H9 (cell line): Measurements from ENCODE around the gene JAKMIP1. TPM values are rescaled to one million over a fixed set of nuclear protein-coding genes. Genes with fewer than 3 reads are reported as not detected.

Experiments
- DNase-seq: peaks from one replicate; pipeline ENCODE4 v3.0.0-alpha.2; 2017
- H2AFZ ChIP-seq: one replicate; pipeline ENCODE4 v1.6.1; 2013; ENCODE audit warnings: mild to moderate bottlenecking, low read length, control low read depth, moderate library complexity
- H2AK5ac ChIP-seq: 2 replicates; pipeline ENCODE4 v1.6.1; 2013; ENCODE audit warnings: low read length, control low read depth, mixed read lengths; ENCODE audit not compliant: insufficient read length
- H2BK120ac ChIP-seq: one replicate; pipeline ENCODE4 v1.6.1; 2013; ENCODE audit warnings: low read depth, mild to moderate bottlenecking, low read length, control low read depth, inconsistent platforms; ENCODE audit not compliant: poor library complexity, severe bottlenecking
- H2BK12ac ChIP-seq: 2 replicates; pipeline ENCODE4 v1.6.1; 2013; ENCODE audit warnings: low read length, control low read depth, mixed read lengths, low read depth; ENCODE audit not compliant: insufficient read length
- H2BK15ac ChIP-seq: 2 replicates; pipeline ENCODE4 v1.6.1; 2013; ENCODE audit warnings: low read depth, low read length, control low read depth
- H2BK20ac ChIP-seq: one replicate; pipeline ENCODE4 v1.6.1; 2013; ENCODE audit warnings: low read depth, mild to moderate bottlenecking, low read length, control low read depth, inconsistent platforms; ENCODE audit not compliant: poor library complexity, severe bottlenecking
- H2BK5ac ChIP-seq: 2 replicates; pipeline ENCODE4 v1.6.1; 2013; ENCODE audit warnings: low read length, control low read depth, mixed read lengths; ENCODE audit not compliant: insufficient read length
- H3K14ac ChIP-seq: 2 replicates; pipeline ENCODE4 v1.6.1; 2013; ENCODE audit warnings: low read length, control low read depth; ENCODE audit not compliant: insufficient read depth
- H3K18ac ChIP-seq: 2 replicates; pipeline ENCODE4 v1.6.1; 2013; ENCODE audit warnings: low read depth, mild to moderate bottlenecking, mixed read lengths, low read length, control low read depth; ENCODE audit not compliant: insufficient read length
- H3K23ac ChIP-seq: 2 replicates; pipeline ENCODE4 v1.6.1; 2013; ENCODE audit warnings: low read length, control low read depth, mixed read lengths, low read depth; ENCODE audit not compliant: insufficient read length
- H3K23me2 ChIP-seq: 2 replicates; pipeline ENCODE4 v1.6.1; 2013; ENCODE audit warnings: low read depth, mild to moderate bottlenecking, mixed read lengths, low read length, control low read depth; ENCODE audit not compliant: insufficient read length, poor library complexity, severe bottlenecking
- H3K27ac ChIP-seq: 2 replicates; pipeline ENCODE4 v1.5.1; 2013; ENCODE audit warnings: low read length, control low read depth, mixed read lengths, low read depth; ENCODE audit not compliant: insufficient read length
- H3K27me3 ChIP-seq: 2 replicates; pipeline ENCODE4 v1.6.1; 2013; ENCODE audit warnings: low read length, control low read depth, inconsistent platforms; ENCODE audit not compliant: insufficient read depth
- H3K4ac ChIP-seq: 2 replicates; pipeline ENCODE4 v1.6.1; 2013; ENCODE audit warnings: low read depth, mild to moderate bottlenecking, control low read depth, inconsistent platforms, low read length, moderate library complexity
- H3K4me1 ChIP-seq: 2 replicates; pipeline ENCODE4 v1.6.1; 2013; ENCODE audit warnings: low read length, control low read depth, inconsistent platforms; ENCODE audit not compliant: insufficient read depth
- H3K4me2 ChIP-seq: 2 replicates; pipeline ENCODE4 v1.6.1; 2013; ENCODE audit warnings: low read length, control low read depth, mixed read lengths; ENCODE audit not compliant: insufficient read length, insufficient read depth
- H3K56ac ChIP-seq: 2 replicates; pipeline ENCODE4 v1.6.1; 2013; ENCODE audit warnings: low read depth, mild to moderate bottlenecking, mixed read lengths, low read length, control low read depth; ENCODE audit not compliant: insufficient read length
- H3K79me1 ChIP-seq: 2 replicates; pipeline ENCODE4 v1.6.1; 2013; ENCODE audit warnings: low read depth, mild to moderate bottlenecking, moderate library complexity, low read length, control low read depth, inconsistent platforms; ENCODE audit not compliant: insufficient read depth, poor library complexity, severe bottlenecking
- H3K79me2 ChIP-seq: 2 replicates; pipeline ENCODE4 v1.6.1; 2013; ENCODE audit warnings: low read length, control low read depth, inconsistent platforms; ENCODE audit not compliant: insufficient read depth
- H3K9ac ChIP-seq: 2 replicates; pipeline ENCODE4 v1.6.1; 2013; ENCODE audit warnings: low read length, control low read depth, mixed read lengths; ENCODE audit not compliant: insufficient read length; ENCODE audit errors: extremely low read depth
- H3K9me3 ChIP-seq: one replicate; pipeline ENCODE4 v1.6.1; 2013; ENCODE audit warnings: low read depth, low read length, inconsistent platforms; ENCODE audit not compliant: control insufficient read depth
- H3T11ph ChIP-seq: one replicate; pipeline ENCODE4 v1.6.1; 2013; ENCODE audit warnings: mild to moderate bottlenecking, low read length, control low read depth, inconsistent platforms
- H4K20me1 ChIP-seq: one replicate; pipeline ENCODE4 v1.6.1; 2013; ENCODE audit not compliant: control insufficient read depth, insufficient read length, insufficient read depth
- H4K5ac ChIP-seq: 2 replicates; pipeline ENCODE4 v1.6.1; 2013; ENCODE audit warnings: low read depth, mild to moderate bottlenecking, mixed read lengths, low read length, control low read depth; ENCODE audit not compliant: insufficient read length
- H4K8ac ChIP-seq: replicated peaks from 2 replicates; pipeline ENCODE4 v1.6.1; 2013; ENCODE audit warnings: low read length, control low read depth, mixed read lengths, low read depth; ENCODE audit not compliant: insufficient read length
- H4K91ac ChIP-seq: 2 replicates; pipeline ENCODE4 v1.6.1; 2013; ENCODE audit warnings: low read depth, mild to moderate bottlenecking, moderate library complexity, mixed read lengths, low read length, control low read depth; ENCODE audit not compliant: insufficient read length
- H3K27ac Mint-ChIP-seq, 3 experiments: 2 replicates in 2 of 3; 3 replicates in 1 of 3; pipeline ENCODE4 v1.8.0; 2020 to 2021; ENCODE audit warnings: mixed read lengths in 3 of 3, mild to moderate bottlenecking in 1 of 3, moderate library complexity in 1 of 3
- H3K27me3 Mint-ChIP-seq: 2 replicates; pipeline ENCODE4 v1.8.0; 2021; ENCODE audit warnings: low read depth, mild to moderate bottlenecking, moderate library complexity, mixed read lengths
- H3K36me3 Mint-ChIP-seq, 3 experiments: 2 replicates in 2 of 3; 3 replicates in 1 of 3; pipeline ENCODE4 v1.8.0; 2020 to 2021; ENCODE audit warnings: low read depth in 3 of 3, mixed read lengths in 3 of 3; ENCODE audit not compliant: insufficient read depth in 1 of 3
- H3K4me1 Mint-ChIP-seq, 2 experiments: 2 replicates each; pipeline ENCODE4 v1.8.0; 2020; ENCODE audit warnings: mixed read lengths in 2 of 2
- H3K4me3 Mint-ChIP-seq, 2 experiments: 2 replicates in 1 of 2; 3 replicates in 1 of 2; pipeline ENCODE4 v1.8.0; 2020 to 2021; ENCODE audit warnings: mild to moderate bottlenecking in 2 of 2, mixed read lengths in 2 of 2, moderate library complexity in 1 of 2
- H3K9me3 Mint-ChIP-seq, 2 experiments: 2 replicates in 1 of 2; 3 replicates in 1 of 2; pipeline ENCODE4 v1.8.0; 2020; ENCODE audit warnings: mild to moderate bottlenecking in 2 of 2, mixed read lengths in 2 of 2, moderate library complexity in 1 of 2
- CTCF ChIP-seq: fragments of 200-600 bp; sonication (generic); conservative IDR thresholded peaks from 3 replicates; pipeline ENCODE4 v1.8.0; 2021; ENCODE audit warnings: antibody characterized with exemption, mild to moderate bottlenecking
- WGBS: extraction: QIAGEN DNeasy Blood & Tissue Kit; methylation state at CpG from one replicate; pipeline ENCODE4 v1.1.7; 2013; ENCODE audit warnings: missing lambda C conversion rate, low lambda C conversion rate, mixed read lengths; ENCODE audit not compliant: insufficient read length; ENCODE audit errors: extremely low coverage; 5-methylcytosine and 5-hydroxymethylcytosine counted together
- total RNA-seq: library from RNA; stranded (reverse); gene quantifications from 2 replicates; pipeline ENCODE4 v1.2.1, GENCODE V29; 2021

The JAKMIP1 gene
- total RNA-seq, 1 experiment from 2014 or later = 1.5 TPM

- Histone ChIP-seq H3K27ac (no peak overlapping the region), H2BK20ac (no peak overlapping the region), H2BK15ac (no peak overlapping the region), H3K9me3 (no peaks in the 10 kb centered on the region), H3K27me3 (no peaks in the 10 kb centered on the region), H3K18ac (no peak overlapping the region), H4K8ac (no peak overlapping the region), H2BK120ac (no peak overlapping the region), H3K56ac (no peak overlapping the region), H3K23me2 (no peaks in the 10 kb centered on the region), H2AK5ac (no peak overlapping the region), H3K79me2 (no peaks in the 10 kb centered on the region), H3K23ac (no peak overlapping the region), H4K20me1 (peaks cover 2% of the 10 kb centered on the region), H2BK5ac (no peak overlapping the region), H3K4me1 (peaks cover 8% of the 10 kb centered on the region; the same call in 1 of the 2 replicates), H2BK12ac (no peak overlapping the region), H3K4me2 (no peak overlapping the region), H4K91ac (no peak overlapping the region), H3T11ph (no peak overlapping the region), H3K9ac (no peak overlapping the region), H4K5ac (no peak overlapping the region), H3K79me1 (no peaks in the 10 kb centered on the region), H3K4ac (no peak overlapping the region), H2AFZ (no peak overlapping the region), H3K14ac (no peak overlapping the region)
- Mint-ChIP-seq H3K4me3 (no peak overlapping the region), H3K27ac (no peak overlapping the region), H3K4me1 (peaks cover 25 to 28% of the 10 kb centered on the region in 2 experiments), H3K36me3 (peaks cover 0 to 3% (median 0%) of the 10 kb centered on the region in 3 experiments; a peak in 4 of 7 replicates), H3K27me3 (peaks cover 4% of the 10 kb centered on the region), H3K9me3 (no peaks in the 10 kb centered on the region)
- DNase-seq = no peak
- WGBS = no CpG with 5 or more reads among the region's 11 CpGs
- no peak; the same call in 2 of the 3 replicates for TF ChIP-seq CTCF
These were observed 8.8 kb downstream of the JAKMIP1 start for GRCh38 chr4:6191448-6192130.
